ENCODE results near the gene FOS.

GRCh38 chr14:75294649-75295033 is 16.0 kb downstream of the FOS start:
- TF ChIP-seq POLR2A (IDR thresholded peaks at IDR 0.05) (no peak), CTCF (IDR thresholded peaks at IDR 0.05) (peak in 2 of 6 experiments; percentile 9 to 13)
